H1 (cell line): ENCODE data around the gene HPGDS.

Experiments used
- BCL11A ChIP-seq, 2 experiments: IDR thresholded peaks; one replicate each; pipeline ENCODE4 v1.6.1; 2011; ENCODE audit warnings: low read depth in 2 of 2, low read length in 2 of 2, mild to moderate bottlenecking in 2 of 2
- CBX5 ChIP-seq: fragments of 300-800, 300-1000 bp; sonication (generic); IDR thresholded peaks from 2 replicates; pipeline ENCODE4 v1.7.1; 2016; ENCODE audit warnings: antibody characterized with exemption, low read length, low read depth
- CEBPB ChIP-seq: IDR thresholded peaks from 2 replicates; pipeline ENCODE4 v1.6.1; 2012; ENCODE audit warnings: low read depth, low read length
- CHD2 ChIP-seq: IDR thresholded peaks from 2 replicates; pipeline ENCODE4 v1.6.1; 2012; ENCODE audit warnings: low read length, improper control_type of control experiment
- CREB1 ChIP-seq: IDR thresholded peaks from 2 replicates; pipeline ENCODE4 v1.6.1; 2012; ENCODE audit warnings: inconsistent platforms
- JUN ChIP-seq: IDR thresholded peaks from 2 replicates; pipeline ENCODE4 v1.6.1; 2011; ENCODE audit warnings: low read depth, mild to moderate bottlenecking, improper control_type of control experiment, low read length
- POLR2A ChIP-seq, 2 experiments: IDR thresholded peaks; 1 replicate in 1 of 2; 2 replicates in 1 of 2; pipeline ENCODE4 v1.6.1; 2011; ENCODE audit warnings: low read depth in 2 of 2, low read length in 2 of 2, mild to moderate bottlenecking in 2 of 2; ENCODE audit errors: control extremely low read depth in 1 of 2
- POLR2AphosphoS5 ChIP-seq: IDR thresholded peaks from 2 replicates; pipeline ENCODE4 v1.6.1; 2011; ENCODE audit warnings: low read depth, low read length
- RAD21 ChIP-seq, 2 experiments: IDR thresholded peaks in 1 of 2; conservative IDR thresholded peaks in 1 of 2; 2 replicates each; pipeline ENCODE4 v1.6.1; 2011; ENCODE audit warnings: low read depth in 2 of 2, low read length in 2 of 2, improper control_type of control experiment in 1 of 2, inconsistent platforms in 1 of 2, mild to moderate bottlenecking in 1 of 2, moderate library complexity in 1 of 2
- SAP30 ChIP-seq: fragments of 300-600 bp; sonication (generic); IDR thresholded peaks from 2 replicates; pipeline ENCODE4 v1.7.1; 2012; ENCODE audit warnings: low read length, moderate library complexity, mild to moderate bottlenecking, inconsistent platforms; ENCODE audit not compliant: insufficient read depth, insufficient replicate concordance
- SIN3A ChIP-seq, 2 experiments: IDR thresholded peaks in 1 of 2; conservative IDR thresholded peaks in 1 of 2; 2 replicates each; pipeline ENCODE4 v1.6.1; 2011 to 2012; ENCODE audit warnings: low read length in 2 of 2, improper control_type of control experiment in 1 of 2, low read depth in 1 of 2, mild to moderate bottlenecking in 1 of 2
- SP2 ChIP-seq: IDR thresholded peaks from 2 replicates; pipeline ENCODE4 v1.6.1; 2012; ENCODE audit warnings: mild to moderate bottlenecking, low read length, inconsistent platforms
- YY1 ChIP-seq: IDR thresholded peaks from 2 replicates; pipeline ENCODE4 v1.6.1; 2011; ENCODE audit warnings: low read depth, mild to moderate bottlenecking, low read length
- TF ChIP-seq, protein P1 (sequence below), 3 experiments: IDR thresholded peaks; 1 replicate in 2 of 3; 2 replicates in 1 of 3; pipeline versions ENCODE4 v1.5.1 to v1.6.1; 2011; ENCODE audit warnings: low read length in 3 of 3, mild to moderate bottlenecking in 3 of 3, inconsistent platforms in 2 of 3, low read depth in 1 of 3, moderate library complexity in 1 of 3; ENCODE audit not compliant: insufficient read depth in 1 of 3; ENCODE audit errors: control extremely low read depth in 1 of 3

DNA sequence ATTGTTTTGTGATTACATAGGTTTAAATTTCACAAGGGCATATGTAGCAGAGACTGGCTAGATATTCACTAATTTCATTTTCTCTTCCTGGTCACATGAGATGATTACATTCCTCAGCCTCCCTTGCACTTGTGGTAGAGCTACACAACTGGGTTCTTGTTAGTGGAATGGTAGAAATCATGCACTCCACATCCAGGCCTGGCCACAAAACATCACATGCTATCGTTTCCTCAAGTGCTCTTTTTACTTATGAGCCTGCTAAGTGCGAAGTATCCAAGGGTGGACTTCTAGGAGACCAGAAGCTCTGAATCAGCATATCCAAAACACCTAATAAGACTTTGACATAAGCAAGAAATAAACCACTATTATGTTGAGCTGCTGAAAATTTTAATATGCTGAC, 26.4 kb upstream of the HPGDS start:
- TF ChIP-seq, protein P1, sequence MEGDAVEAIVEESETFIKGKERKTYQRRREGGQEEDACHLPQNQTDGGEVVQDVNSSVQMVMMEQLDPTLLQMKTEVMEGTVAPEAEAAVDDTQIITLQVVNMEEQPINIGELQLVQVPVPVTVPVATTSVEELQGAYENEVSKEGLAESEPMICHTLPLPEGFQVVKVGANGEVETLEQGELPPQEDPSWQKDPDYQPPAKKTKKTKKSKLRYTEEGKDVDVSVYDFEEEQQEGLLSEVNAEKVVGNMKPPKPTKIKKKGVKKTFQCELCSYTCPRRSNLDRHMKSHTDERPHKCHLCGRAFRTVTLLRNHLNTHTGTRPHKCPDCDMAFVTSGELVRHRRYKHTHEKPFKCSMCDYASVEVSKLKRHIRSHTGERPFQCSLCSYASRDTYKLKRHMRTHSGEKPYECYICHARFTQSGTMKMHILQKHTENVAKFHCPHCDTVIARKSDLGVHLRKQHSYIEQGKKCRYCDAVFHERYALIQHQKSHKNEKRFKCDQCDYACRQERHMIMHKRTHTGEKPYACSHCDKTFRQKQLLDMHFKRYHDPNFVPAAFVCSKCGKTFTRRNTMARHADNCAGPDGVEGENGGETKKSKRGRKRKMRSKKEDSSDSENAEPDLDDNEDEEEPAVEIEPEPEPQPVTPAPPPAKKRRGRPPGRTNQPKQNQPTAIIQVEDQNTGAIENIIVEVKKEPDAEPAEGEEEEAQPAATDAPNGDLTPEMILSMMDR (IDR thresholded peaks at IDR 0.05; ENCODE audit: control extremely low read depth in 1 of 3, insufficient read depth in 1 of 3, low read depth in 1 of 3, low read length in 3 of 3), result no peak
- TF ChIP-seq YY1 (no peak), POLR2A (IDR thresholded peaks at IDR 0.05; ENCODE audit: control extremely low read depth in 1 of 2, low read depth in 2 of 2, low read length in 2 of 2) (no peak), POLR2AphosphoS5 (no peak), CREB1 (no peak), JUN (no peak), CEBPB (no peak), RAD21 (IDR thresholded peaks at IDR 0.05 in 1 of 2, conservative IDR thresholded peaks at IDR 0.05 in 1 of 2; ENCODE audit: low read depth in 2 of 2, low read length in 2 of 2) (no peak), CBX5 (no peak), CHD2 (no peak), SP2 (no peak), BCL11A (IDR thresholded peaks at IDR 0.05; ENCODE audit: low read depth in 2 of 2, low read length in 2 of 2) (no peak), SIN3A (conservative IDR thresholded peaks at IDR 0.05 in 1 of 2, IDR thresholded peaks at IDR 0.05 in 1 of 2; ENCODE audit: low read depth in 1 of 2, low read length in 2 of 2) (no peak), SAP30 (no peak)
